Measurements from ENCODE around the gene SLC25A44. TPM values are rescaled to one million over a fixed set of nuclear protein-coding genes. Genes with fewer than 3 reads are reported as not detected.

Gene SLC25A44
- total and polyA plus RNA-seq, 2 of the 8 experiments (the other 6 are each of a cell fraction or from before 2014, with no cell fraction given) = 23.4 to 32.1 TPM

DNA sequence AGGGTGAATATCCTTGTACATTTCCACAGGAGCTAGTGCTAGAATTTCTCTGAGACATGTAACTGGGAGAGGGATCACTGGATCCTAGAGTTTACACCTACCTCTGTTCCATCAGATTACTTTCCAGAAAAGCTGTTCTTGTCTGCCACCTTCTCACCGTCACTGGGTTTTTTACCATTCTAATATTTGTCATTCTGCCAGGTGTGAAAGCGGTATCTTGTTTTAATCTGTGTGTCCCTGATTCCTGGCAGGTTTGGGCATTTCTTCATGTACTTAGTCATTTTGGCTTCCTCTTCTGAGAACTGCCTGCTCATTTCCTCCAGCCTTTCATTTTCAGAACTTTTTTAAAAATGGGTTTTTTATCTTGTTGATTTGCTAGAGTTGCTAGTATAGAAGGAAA is 24.0 kb downstream of the SLC25A44 start (continued):
- TF ChIP-seq, protein P1, sequence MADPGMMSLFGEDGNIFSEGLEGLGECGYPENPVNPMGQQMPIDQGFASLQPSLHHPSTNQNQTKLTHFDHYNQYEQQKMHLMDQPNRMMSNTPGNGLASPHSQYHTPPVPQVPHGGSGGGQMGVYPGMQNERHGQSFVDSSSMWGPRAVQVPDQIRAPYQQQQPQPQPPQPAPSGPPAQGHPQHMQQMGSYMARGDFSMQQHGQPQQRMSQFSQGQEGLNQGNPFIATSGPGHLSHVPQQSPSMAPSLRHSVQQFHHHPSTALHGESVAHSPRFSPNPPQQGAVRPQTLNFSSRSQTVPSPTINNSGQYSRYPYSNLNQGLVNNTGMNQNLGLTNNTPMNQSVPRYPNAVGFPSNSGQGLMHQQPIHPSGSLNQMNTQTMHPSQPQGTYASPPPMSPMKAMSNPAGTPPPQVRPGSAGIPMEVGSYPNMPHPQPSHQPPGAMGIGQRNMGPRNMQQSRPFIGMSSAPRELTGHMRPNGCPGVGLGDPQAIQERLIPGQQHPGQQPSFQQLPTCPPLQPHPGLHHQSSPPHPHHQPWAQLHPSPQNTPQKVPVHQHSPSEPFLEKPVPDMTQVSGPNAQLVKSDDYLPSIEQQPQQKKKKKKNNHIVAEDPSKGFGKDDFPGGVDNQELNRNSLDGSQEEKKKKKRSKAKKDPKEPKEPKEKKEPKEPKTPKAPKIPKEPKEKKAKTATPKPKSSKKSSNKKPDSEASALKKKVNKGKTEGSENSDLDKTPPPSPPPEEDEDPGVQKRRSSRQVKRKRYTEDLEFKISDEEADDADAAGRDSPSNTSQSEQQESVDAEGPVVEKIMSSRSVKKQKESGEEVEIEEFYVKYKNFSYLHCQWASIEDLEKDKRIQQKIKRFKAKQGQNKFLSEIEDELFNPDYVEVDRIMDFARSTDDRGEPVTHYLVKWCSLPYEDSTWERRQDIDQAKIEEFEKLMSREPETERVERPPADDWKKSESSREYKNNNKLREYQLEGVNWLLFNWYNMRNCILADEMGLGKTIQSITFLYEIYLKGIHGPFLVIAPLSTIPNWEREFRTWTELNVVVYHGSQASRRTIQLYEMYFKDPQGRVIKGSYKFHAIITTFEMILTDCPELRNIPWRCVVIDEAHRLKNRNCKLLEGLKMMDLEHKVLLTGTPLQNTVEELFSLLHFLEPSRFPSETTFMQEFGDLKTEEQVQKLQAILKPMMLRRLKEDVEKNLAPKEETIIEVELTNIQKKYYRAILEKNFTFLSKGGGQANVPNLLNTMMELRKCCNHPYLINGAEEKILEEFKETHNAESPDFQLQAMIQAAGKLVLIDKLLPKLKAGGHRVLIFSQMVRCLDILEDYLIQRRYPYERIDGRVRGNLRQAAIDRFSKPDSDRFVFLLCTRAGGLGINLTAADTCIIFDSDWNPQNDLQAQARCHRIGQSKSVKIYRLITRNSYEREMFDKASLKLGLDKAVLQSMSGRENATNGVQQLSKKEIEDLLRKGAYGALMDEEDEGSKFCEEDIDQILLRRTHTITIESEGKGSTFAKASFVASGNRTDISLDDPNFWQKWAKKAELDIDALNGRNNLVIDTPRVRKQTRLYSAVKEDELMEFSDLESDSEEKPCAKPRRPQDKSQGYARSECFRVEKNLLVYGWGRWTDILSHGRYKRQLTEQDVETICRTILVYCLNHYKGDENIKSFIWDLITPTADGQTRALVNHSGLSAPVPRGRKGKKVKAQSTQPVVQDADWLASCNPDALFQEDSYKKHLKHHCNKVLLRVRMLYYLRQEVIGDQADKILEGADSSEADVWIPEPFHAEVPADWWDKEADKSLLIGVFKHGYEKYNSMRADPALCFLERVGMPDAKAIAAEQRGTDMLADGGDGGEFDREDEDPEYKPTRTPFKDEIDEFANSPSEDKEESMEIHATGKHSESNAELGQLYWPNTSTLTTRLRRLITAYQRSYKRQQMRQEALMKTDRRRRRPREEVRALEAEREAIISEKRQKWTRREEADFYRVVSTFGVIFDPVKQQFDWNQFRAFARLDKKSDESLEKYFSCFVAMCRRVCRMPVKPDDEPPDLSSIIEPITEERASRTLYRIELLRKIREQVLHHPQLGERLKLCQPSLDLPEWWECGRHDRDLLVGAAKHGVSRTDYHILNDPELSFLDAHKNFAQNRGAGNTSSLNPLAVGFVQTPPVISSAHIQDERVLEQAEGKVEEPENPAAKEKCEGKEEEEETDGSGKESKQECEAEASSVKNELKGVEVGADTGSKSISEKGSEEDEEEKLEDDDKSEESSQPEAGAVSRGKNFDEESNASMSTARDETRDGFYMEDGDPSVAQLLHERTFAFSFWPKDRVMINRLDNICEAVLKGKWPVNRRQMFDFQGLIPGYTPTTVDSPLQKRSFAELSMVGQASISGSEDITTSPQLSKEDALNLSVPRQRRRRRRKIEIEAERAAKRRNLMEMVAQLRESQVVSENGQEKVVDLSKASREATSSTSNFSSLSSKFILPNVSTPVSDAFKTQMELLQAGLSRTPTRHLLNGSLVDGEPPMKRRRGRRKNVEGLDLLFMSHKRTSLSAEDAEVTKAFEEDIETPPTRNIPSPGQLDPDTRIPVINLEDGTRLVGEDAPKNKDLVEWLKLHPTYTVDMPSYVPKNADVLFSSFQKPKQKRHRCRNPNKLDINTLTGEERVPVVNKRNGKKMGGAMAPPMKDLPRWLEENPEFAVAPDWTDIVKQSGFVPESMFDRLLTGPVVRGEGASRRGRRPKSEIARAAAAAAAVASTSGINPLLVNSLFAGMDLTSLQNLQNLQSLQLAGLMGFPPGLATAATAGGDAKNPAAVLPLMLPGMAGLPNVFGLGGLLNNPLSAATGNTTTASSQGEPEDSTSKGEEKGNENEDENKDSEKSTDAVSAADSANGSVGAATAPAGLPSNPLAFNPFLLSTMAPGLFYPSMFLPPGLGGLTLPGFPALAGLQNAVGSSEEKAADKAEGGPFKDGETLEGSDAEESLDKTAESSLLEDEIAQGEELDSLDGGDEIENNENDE (IDR thresholded peaks at IDR 0.05; ENCODE audit: insufficient replicate concordance, low read length) = no peak
